ENCODE results near the gene TMEM178B. TPM values are rescaled to one million over a fixed set of nuclear protein-coding genes. Genes with fewer than 3 reads are reported as not detected.
A peak's percentile ranks its signal among the peaks of the same experiment; 100 is the strongest.

The TMEM178B gene
- total RNA-seq, 1 experiment from 2014 or later: 0.11 TPM

- intact Hi-C loops (cut with micrococcal nuclease; ENCODE audit: unreplicated experiment): no loop called here
- no peaks in the 10 kb centered on the region for H3K4me1 Mint-ChIP-seq (ENCODE audit: low read depth, unreplicated experiment)
- H3K27me3 Mint-ChIP-seq (ENCODE audit: insufficient read depth, unreplicated experiment): no peaks in the 10 kb centered on the region
- Histone ChIP-seq H3K36me3 (ENCODE audit: control insufficient read depth, insufficient read depth, low read length) (no peaks in the 10 kb centered on the region), H3K4me3 (ENCODE audit: low read depth, low read length) (no peak overlapping the region), H3K27me3 (replicated peaks; ENCODE audit: control insufficient read depth, insufficient read depth, low read length) (no peaks in the 10 kb centered on the region), H3K4me1 (no peaks in the 10 kb centered on the region), H3K9me3 (no peaks in the 10 kb centered on the region)
- CTCF ChIA-PET: no interaction called here
- H3K27ac Mint-ChIP-seq (ENCODE audit: unreplicated experiment): no peak overlapping the region
- peak in 1 of 2 experiments; percentile 39 for DNase-seq
- no peaks in the 10 kb centered on the region for H3K9me3 Mint-ChIP-seq (ENCODE audit: unreplicated experiment)
- TF ChIP-seq CTCF (IDR thresholded peaks at IDR 0.05; ENCODE audit: insufficient read depth in 1 of 2, low read depth in 1 of 2, low read length in 1 of 2, severe bottlenecking in 1 of 2, unreplicated experiment in 1 of 2): no peak
- H3K4me3 Mint-ChIP-seq (ENCODE audit: unreplicated experiment): no peak overlapping the region
- no TSS peak for BruUV-seq (replicated peaks)
- POLR2A ChIA-PET: no interaction called here
- no peaks in the 10 kb centered on the region for H3K36me3 Mint-ChIP-seq (ENCODE audit: insufficient read depth, unreplicated experiment)
These were observed 23.6 kb downstream of the TMEM178B start for GRCh38 chr7:141097430-141097829.

GRCh38 chr7:141102436-141102835, 28.6 kb downstream of the TMEM178B start:
- TF ChIP-seq CTCF (IDR thresholded peaks at IDR 0.05; ENCODE audit: insufficient read depth in 1 of 2, low read depth in 1 of 2, low read length in 1 of 2, severe bottlenecking in 1 of 2, unreplicated experiment in 1 of 2): no peak
- Histone ChIP-seq H3K27me3 (replicated peaks; ENCODE audit: control insufficient read depth, insufficient read depth, low read length) (no peaks in the 10 kb centered on the region; the same call in 1 of the 2 replicates), H3K4me3 (ENCODE audit: low read depth, low read length) (no peak overlapping the region), H3K4me1 (no peaks in the 10 kb centered on the region), H3K36me3 (ENCODE audit: control insufficient read depth, insufficient read depth, low read length) (no peaks in the 10 kb centered on the region), H3K9me3 (no peaks in the 10 kb centered on the region)
- DNase-seq: no peak
- no TSS peak for BruUV-seq (replicated peaks)
- Mint-ChIP-seq H3K4me3 (ENCODE audit: unreplicated experiment) (no peak overlapping the region), H3K27ac (ENCODE audit: unreplicated experiment) (no peak overlapping the region), H3K4me1 (ENCODE audit: low read depth, unreplicated experiment) (no peaks in the 10 kb centered on the region), H3K36me3 (ENCODE audit: insufficient read depth, unreplicated experiment) (no peaks in the 10 kb centered on the region), H3K27me3 (ENCODE audit: insufficient read depth, unreplicated experiment) (peaks cover 2% of the 10 kb centered on the region), H3K9me3 (ENCODE audit: unreplicated experiment) (no peaks in the 10 kb centered on the region)
- POLR2A ChIA-PET: no interaction called here
- CTCF ChIA-PET: no interaction called here
- intact Hi-C loops (cut with micrococcal nuclease; ENCODE audit: unreplicated experiment): no loop called here

GRCh38 chr7:141103847-141104429, 30.1 kb downstream of the TMEM178B start:
- Mint-ChIP-seq H3K27ac (ENCODE audit: unreplicated experiment) (no peak overlapping the region), H3K36me3 (ENCODE audit: insufficient read depth, unreplicated experiment) (no peaks in the 10 kb centered on the region), H3K4me3 (ENCODE audit: unreplicated experiment) (no peak overlapping the region), H3K27me3 (ENCODE audit: insufficient read depth, unreplicated experiment) (peaks cover 2% of the 10 kb centered on the region), H3K9me3 (ENCODE audit: unreplicated experiment) (no peaks in the 10 kb centered on the region), H3K4me1 (ENCODE audit: low read depth, unreplicated experiment) (no peaks in the 10 kb centered on the region)
- no peak overlapping the region for H3K4me3 ChIP-seq (ENCODE audit: low read depth, low read length)
- no peaks in the 10 kb centered on the region for H3K36me3 ChIP-seq (ENCODE audit: control insufficient read depth, insufficient read depth, low read length)
- ChIA-PET POLR2A (no interaction called here), CTCF (no interaction called here)
- DNase-seq: no peak
- BruUV-seq (replicated peaks): no TSS peak
- TF ChIP-seq CTCF (IDR thresholded peaks at IDR 0.05; ENCODE audit: insufficient read depth in 1 of 2, low read depth in 1 of 2, low read length in 1 of 2, severe bottlenecking in 1 of 2, unreplicated experiment in 1 of 2): no peak
- H3K4me1 ChIP-seq: no peaks in the 10 kb centered on the region
- peaks cover 1% of the 10 kb centered on the region; the same call in 1 of the 2 replicates for H3K27me3 ChIP-seq (replicated peaks; ENCODE audit: control insufficient read depth, insufficient read depth, low read length)
- intact Hi-C loops (cut with micrococcal nuclease; ENCODE audit: unreplicated experiment): no loop called here
- no peaks in the 10 kb centered on the region for H3K9me3 ChIP-seq

Data from Caco-2 (cell line).